T-helper 22 cell (primary cell): Measurements from ENCODE around the gene TBCB.

ENCODE experiments used
- DNase-seq: peaks from one replicate; pipeline ENCODE4 v3.0.0-alpha.2; 2020; ENCODE audit warnings: low read depth

Gene TBCB

DNA sequence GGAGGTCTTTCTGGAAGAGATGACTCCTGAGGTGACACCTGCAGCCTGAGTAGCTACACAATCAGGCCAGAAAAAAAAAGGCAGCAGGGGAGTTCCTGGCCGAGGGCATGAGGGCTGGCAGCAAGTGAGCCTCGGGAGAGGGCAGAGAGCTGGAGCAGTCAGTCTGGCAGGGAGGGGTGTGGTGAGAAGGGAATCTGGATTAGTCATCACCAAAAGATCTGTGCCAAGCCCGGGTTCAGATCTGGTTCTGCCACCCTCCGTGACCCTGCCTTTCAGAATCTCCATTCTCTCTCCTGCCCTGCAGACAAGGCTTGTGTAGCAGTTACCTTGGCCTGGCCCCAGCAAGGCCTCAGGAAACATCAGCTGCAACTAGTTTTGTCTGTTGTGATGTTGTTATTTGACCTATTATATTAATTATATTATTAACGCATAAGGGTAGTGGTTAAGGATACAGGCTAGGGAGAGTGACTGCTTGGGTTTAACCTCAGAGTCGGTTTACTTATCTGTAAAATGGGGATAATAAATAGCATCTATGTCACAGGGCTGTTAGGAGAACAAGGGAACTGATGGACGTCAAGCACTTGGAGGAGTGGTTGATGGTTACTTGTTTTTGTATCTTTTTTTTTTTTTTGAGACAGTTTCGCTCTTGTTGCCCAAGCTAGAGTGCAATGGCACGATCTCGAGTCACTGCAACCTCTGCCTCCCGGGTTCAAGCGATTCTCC is 21.9 kb downstream of the TBCB start:
- no peak for DNase-seq

GRCh38 chr19:36139120-36139472 is 23.8 kb downstream of the TBCB start:
- DNase-seq = no peak

DNA sequence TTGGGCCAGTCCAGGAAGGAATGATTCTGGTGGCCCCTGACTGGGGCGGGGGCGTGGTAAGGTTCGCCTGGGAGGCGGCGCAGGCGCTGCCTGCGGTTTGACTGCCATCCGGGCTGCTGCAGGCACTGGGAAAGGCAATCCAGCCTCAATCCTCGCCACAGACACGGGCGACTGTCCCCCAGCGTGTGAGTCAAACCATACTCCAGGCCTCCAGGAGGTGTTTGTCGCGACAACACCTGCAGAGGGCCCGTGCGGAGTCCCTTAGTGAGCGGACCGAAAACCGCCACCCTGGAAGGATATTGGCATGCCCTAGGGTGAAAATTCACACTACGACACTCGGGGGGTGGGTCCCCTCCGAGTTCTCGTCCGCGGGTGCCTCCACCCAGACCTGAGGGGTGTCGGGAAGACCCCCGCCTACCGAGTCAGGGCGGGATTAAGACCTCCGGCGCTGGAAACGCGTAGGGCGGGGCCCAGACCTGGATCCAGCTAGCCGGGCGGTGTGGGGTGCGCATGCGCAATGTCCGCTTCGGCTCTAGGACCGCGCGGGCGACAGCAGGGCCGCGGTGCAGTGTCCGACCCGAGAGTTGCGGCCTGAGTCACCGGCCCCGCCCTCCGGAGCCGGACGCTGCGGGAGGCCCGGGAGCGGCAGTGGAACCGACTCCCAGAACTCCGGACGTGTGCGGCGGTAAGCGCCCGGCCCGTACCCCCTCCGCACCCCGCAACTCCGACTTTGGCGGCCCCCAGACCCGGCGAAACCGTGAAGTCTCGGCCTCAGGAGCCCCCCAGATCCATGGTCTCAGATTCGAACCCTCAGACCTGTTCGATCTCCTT is 24.4 kb downstream of the TBCB start, which contains the start of gene CAPNS1:
Gene CAPNS1 (plus strand): TSS at position 594 of the 831 bp plus-strand sequence. CDS start 946 bp downstream, outside the sequence.
- peak; percentile 84 for DNase-seq

DNA sequence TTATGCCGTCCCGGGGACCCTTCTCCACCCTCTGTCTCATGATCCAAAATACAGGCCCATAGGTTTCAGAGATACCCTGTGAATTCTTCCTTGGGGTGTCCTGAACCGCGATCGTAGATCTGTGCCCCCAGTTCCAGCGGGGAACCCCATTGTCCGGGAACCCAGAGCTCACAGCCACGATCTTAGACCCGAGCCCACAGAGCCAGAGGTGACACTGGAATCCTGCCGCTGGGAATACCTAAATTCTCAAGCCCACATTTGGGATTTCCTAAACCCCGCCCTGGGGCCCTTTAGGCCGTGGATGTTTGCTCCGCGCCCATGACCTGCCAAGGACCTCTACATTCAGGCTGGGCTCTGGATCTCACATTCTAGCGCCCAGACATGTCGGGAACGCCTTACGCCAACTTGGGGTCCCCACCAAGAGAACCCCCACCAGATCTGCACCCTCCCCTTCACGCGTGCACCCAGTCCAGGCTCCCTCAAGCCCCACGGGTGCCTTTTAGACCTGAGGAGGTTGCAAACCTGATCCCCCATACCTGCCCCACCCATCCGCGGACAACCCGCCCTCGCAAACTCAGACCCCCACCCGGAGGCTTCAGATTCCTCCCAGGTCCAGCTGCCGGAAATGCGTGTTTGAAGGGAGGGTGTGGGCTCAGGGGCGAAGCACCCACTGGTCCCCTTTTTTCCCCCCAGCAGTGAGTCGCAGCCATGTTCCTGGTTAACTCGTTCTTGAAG is 25.2 kb downstream of the TBCB start:
- no peak for DNase-seq

DNA sequence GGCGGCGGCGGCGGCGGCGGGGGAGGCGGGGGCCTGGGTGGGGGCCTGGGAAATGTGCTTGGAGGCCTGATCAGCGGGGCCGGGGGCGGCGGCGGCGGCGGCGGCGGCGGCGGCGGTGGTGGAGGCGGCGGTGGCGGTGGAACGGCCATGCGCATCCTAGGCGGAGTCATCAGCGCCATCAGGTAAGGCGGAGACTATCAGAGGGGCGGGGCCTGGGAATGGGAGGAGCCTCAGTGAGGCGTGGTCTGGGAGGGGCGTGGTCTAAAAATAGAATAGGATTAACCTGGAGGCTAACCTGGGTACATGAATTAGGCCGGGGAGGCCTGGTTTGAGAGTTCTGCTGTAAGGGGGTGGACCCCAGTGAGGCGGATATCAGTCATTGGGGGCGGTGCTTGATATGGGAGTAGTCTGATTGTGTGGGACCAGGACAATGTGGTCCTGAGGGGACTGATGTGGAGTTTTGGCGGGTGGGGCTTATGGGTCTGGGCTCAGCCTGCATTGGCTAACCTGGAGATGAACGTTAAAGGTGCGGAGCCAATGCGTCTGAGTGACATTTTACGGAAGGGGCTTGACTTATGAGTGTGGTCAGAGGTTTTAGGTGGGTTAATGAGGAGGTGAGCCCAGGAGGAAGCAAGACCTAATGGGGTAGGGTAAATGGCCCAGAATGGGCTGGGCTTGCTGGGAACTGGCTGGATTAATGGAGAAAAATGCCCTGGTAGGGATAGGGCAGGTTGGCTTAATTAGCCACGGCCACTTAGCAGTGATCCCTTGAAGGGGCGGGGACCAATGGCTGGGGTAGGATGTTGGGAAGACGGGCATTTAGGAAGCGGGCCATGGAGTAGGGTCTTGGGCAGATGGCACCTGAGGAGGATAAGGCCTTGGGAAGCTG is 26.0 kb downstream of the TBCB start:
- peak; percentile 77 for DNase-seq

GRCh38 chr19:36142046-36142445 is 26.8 kb downstream of the TBCB start:
- no peak for DNase-seq

DNA sequence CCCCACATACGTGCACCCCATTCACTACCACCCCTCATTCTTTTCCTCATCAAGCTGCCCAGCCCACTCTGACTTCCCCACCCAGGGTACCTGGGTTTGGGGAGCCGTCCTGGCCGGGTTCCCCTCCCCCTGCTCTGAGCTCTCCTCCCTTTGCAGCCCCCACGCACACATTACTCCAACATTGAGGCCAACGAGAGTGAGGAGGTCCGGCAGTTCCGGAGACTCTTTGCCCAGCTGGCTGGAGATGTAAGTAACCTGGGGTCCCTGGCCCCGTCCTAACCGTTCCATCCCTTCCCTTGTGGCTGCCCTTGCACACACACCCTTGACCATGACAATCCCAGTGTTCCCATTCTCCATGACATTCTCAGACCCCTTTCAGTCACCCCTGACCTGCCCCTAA is 27.2 kb downstream of the TBCB start:
- DNase-seq = no peak

GRCh38 chr19:36144624-36145023 is 29.4 kb downstream of the TBCB start:
- no peak for DNase-seq

DNA sequence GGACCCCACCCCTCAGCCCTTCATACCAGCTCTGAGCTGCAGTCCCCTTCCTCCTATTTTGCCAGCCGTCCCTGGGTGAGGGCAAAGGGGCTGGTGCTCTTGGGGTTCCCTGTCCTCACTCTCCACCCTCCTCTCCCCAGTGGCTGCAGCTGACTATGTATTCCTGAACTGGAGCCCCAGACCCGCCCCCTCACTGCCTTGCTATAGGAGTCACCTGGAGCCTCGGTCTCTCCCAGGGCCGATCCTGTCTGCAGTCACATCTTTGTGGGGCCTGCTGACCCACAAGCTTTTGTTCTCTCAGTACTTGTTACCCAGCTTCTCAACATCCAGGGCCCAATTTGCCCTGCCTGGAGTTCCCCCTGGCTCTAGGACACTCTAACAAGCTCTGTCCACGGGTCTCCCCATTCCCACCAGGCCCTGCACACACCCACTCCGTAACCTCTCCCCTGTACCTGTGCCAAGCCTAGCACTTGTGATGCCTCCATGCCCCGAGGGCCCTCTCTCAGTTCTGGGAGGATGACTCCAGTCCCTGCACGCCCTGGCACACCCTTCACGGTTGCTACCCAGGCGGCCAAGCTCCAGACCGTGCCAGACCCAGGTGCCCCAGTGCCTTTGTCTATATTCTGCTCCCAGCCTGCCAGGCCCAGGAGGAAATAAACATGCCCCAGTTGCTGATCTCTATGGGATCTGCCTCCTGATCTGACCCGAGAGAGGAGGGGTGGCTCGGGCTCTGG is 34.6 kb downstream of the TBCB start:
- no peak for DNase-seq

- no peak for DNase-seq
Measured at GRCh38 chr19:36150586-36150985, 35.3 kb downstream of the TBCB start.

DNA sequence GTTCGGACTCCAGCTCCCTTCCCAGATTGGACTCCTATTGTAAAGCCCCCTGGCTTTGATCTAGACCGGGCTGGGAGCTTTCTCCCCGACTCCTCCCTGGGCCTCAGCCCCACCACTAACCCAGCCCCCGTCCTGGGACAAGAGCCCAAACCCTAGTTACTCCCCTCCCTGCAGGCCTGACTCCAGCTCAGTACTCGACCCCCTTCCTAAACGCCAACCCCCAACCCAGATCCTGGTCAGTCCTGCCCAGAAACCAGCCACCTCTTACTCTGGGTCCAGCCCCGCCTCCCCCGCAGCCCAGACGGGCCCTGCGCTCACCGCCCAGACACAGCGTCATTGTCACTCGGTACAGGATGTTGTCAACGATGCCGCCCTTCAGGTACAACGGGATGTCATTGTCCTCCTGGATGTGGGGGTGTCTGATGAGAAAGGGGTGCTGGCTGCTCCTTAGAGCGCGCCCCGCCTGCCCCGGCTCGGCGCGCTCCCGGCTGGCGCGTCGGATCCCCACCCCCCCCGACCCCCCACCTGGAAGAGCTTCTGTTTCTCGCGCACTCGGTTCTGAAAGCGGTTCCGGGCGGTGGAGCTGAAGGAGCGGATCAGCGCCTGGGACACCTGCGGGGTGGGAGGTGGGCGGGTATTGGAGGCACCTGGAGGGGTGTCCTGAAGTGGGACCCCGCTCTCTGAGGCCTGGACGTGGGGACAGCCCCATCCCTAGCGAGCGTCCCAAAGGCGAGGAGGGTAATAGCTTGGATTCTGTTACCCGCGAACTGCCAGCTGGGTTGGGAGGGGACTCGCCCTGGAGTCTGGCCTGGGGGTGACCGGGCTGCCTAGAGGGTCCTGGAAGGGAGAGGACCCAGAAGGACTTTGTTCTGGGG is 36.1 kb downstream of the TBCB start:
- no peak for DNase-seq

DNA sequence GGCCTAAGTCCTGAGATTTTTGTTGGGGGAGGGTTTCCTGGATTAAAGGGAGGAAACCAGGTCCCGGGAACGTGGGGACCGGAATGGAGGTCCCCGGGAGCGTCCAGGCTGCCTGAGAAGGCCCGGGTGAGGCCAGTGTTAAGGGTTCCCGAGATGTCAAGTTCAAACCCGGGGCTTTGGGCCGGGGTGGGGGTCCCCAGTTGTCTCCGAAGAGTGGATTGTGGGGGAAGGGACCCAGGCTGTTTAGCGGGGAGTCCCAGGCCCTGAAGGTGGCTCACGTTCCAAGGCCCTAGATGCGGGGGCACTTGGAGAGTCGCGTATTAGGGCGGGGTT is 36.7 kb downstream of the TBCB start:
- no peak for DNase-seq

GRCh38 chr19:36152352-36153091 is 37.3 kb downstream of the TBCB start, which contains the start of gene COX7A1:
COX7A1 (minus strand) TSS chr19:36152447; CDS start chr19:36152407, 40 bp downstream.
- DNase-seq = no peak

DNA sequence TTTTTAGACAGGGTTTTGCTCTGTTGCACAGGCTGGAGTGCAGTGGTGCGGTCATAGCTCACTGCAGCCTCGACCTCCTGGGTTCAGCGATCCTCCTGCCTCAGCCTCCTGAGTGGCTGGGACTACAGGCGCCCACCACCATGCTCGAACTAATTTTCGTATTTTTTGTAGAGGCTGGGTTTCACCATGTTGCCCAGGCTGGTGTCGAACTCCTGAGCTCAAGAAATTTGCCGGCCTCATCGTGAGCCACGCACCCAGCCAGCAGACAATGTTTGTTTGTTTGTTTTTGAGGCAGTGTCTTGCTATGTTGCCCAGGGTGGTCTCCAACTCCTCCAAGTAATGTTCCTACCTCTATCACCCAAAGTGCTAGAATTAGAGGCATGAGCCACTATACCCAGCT is 37.9 kb downstream of the TBCB start:
- DNase-seq = no peak

GRCh38 chr19:36160821-36161596 is 45.7 kb downstream of the TBCB start:
- DNase-seq = no peak

DNA sequence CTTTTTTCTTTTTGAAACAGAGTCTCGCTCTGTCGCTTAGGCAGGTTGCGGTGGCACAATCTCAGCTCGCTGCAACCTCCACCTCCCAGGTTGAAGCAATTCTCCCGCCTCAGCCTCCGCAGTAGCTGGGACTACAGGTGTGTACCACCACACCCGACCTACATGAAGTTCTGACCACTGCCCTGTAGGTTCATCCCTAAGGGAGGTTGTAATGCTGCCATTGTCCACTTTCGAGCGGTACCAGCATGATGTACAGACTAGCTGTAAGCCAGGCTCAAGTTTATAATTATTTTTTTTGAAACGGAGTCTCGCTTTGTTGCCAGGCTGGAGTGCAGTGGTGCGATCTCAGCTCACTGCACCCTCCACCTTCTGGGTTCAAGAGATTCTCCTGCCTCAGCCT is 48.5 kb downstream of the TBCB start:
- no peak for DNase-seq

GRCh38 chr19:36169084-36169760 is 54.0 kb downstream of the TBCB start:
- DNase-seq = no peak

GRCh38 chr19:36172852-36173251 is 57.6 kb downstream of the TBCB start:
- DNase-seq = no peak
